Measurements from ENCODE around the gene ARL17B.
A peak's percentile ranks its signal among the peaks of the same experiment; 100 is the strongest.
"Not testable (repeated sequence)": the region's sequence is repeated elsewhere in the genome, so short reads cannot be mapped to it uniquely, and the experiment has no call there.

Gene ARL17B

DNA sequence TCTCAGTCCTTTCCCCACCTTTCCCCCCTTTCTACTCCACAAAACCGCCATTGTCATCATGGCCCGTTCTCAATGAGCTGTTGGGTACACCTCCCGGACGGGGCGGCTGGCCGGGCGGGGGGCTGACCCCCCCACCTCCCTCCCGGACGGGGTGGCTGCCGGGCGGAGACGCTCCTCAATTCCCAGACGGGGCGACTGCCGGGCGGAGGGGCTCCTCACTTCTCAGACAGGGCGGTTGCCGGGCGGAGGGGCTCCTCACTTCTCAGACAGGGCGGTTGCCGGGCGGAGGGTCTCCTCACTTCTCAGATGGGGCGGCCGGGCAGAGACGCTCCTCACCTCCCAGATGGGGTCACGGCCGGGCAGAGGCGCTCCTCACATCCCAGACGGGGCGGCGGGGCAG, 108.8 kb downstream of the ARL17B start:
- DNase-seq (ENCODE audit: low read depth in 2 of 2): not testable (repeated sequence)

DNA sequence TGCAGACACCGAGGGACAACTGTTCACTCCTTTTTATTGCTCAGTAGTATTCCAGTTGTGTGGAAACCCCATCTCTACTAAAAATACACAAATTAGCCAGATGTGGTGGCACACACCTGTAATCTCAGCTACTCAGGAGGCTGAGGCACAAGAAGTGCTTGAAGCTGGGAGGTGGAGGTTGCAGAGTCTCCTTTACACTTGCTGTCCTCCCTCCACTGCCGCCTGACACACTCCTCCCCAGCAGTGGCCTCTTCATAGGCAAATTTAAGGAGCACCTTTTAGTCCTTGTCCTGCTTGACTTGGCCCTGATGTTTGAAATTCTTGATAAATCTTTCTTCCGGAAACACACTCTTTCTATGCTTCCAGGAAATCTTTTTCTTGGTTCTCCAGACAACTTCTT, 112.4 kb downstream of the ARL17B start:
- not testable (repeated sequence) for DNase-seq (ENCODE audit: low read depth in 2 of 2)

DNA sequence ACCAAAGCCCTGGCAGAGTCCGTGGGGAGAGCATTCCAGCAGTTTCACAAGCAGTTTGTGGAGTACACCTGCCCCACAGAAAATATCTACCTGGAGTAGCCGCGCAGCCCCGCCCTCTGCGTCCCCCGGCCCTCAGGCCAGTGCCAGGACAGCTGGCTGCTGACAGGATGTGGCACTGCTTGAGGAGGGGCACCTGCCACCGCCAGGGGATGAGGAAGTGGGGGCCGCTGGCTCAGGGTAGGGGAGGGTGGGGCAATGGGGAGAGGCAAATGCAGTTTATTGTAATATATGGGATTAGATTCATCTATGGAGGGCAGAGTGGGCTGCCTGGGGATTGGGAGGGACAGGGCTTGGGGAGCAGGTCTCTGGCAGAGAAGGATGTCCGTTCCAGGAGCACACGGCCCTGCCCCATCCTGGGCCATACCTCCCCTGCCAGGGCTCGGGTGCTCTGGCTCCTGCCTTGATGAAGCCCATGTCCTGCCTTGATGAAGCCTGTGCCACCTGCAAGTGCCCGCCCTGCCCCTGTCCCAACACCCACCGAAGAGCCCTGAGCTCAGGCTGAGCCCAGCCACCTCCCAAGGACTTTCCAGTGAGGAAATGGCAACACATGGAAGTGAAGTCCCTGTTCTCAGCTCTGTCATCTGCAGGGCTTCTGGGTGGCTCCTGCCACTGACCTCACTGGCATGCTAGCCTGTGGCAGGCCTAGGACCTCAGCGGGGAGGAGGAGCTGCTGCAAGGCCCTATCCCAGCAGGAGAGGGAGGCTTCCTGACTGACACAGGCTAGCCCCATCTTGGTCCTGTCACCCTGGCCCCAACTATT, 116.4 kb downstream of the ARL17B start:
- DNase-seq (ENCODE audit: low read depth in 2 of 2): not testable (repeated sequence)

DNA sequence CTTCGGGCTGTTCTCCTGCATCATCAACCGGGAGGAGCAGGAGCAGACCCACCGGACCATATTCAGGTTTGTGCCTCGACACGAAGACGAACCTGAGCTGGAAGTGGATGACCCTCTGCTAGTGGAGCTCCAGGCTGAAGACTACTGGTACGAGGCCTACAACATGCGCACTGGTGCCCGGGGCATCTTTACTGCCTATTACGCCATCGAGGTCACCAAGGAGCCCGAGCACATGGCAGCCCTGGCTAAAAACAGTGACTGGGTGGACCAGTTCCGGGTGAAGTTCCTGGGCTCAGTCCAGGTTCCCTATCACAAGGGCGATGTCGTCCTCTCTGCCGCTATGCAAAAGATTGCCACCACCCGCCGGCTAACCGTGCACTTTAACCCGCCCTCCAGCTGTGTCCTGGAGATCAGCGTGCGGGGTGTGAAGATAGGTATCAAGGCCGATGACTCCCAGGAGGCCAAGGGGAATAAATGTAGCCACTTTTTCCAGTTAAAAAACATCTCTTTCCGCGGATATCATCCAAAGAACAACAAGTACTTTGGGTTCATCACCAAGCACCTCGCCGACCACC, 117.1 kb downstream of the ARL17B start:
- not testable (repeated sequence) for DNase-seq (ENCODE audit: low read depth in 2 of 2)

DNA sequence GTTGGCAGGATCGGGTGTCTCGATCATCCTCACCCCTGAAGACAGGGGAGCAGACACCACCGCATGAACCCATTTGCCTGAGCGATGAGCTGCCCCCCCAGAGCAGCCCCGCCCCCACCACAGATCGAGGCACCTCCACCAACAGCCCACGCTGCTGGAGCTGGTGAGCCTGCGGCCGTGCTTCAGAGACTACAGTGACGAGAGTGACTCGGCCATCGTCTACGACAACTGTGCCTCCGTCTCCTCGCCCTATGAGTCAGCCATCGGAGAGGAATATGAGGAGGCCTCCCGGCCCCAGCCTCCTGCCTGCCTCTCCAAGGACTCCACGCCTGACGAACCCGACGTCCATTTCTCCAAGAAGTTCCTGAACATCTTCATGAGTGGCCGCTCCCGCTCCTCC, 117.6 kb downstream of the ARL17B start:
- DNase-seq (ENCODE audit: low read depth in 2 of 2): not testable (repeated sequence)

DNA sequence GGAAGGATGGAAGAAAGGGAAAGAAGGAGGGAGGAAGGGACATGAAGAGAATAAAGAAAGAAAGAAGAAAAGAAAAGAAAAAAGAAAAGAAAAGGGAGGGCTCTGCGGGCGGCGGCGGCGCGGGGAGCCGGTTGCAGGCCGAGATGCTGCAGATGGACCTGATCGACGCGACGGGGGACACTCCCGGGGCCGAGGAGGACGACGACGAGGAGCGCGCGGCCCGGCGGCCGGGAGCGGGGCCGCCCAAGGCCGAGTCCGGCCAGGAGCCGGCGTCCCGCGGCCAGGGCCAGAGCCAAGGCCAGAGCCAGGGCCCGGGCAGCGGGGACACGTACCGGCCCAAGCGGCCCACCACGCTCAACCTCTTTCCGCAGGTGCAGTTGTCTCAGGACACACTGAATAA, 118.1 kb downstream of the ARL17B start:
- not testable (repeated sequence) for DNase-seq (ENCODE audit: low read depth in 2 of 2)

DNA sequence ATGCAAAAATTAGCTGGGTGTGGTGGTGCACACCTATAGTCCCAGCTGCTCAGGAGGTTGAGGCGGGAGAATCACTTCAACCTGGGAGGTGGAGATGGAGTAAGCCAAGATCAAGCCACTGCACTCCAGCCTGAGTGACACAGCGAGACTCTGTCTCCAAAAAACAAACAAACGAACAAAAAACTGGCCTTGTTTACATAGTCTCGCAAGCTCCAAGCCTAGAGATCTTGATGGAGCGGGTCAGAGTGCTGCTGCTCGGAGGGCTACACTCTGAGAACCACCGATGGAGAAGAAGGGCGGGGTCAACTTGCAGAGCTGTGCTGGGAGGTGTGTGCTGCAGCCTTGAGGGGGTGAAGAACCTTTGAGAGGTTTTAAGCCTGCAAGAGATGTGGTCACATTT, 130.2 kb downstream of the ARL17B start:
- not testable (repeated sequence) for DNase-seq (ENCODE audit: low read depth in 2 of 2)

DNA sequence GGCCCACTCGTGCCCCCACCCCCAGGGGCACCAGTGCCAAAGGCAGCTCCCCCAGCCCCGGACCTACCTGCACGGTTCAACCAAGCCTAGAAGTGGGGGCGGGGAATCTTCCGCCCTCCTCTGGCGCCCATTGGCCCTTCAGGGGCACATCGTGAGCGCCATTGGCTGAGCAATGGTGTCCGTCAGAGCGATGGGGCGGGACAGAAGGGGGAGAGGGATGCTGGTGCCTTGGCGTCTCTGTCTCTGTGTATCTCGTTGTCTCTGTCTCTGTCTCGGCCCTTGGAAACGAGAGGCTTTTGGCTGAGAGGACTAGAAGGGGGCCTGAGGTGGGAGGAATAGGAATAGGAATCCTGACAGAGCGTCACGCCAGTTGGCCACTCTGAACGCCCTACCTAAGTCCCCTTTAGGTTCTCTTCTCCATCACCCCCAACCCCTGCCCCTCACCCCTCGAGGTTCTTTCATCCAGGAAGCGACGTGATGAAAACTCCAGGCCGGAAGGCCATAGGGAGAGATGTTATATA, 136.2 kb downstream of the ARL17B start:
- peak; percentile 81 to 91 for DNase-seq (ENCODE audit: low read depth in 2 of 2)

DNA sequence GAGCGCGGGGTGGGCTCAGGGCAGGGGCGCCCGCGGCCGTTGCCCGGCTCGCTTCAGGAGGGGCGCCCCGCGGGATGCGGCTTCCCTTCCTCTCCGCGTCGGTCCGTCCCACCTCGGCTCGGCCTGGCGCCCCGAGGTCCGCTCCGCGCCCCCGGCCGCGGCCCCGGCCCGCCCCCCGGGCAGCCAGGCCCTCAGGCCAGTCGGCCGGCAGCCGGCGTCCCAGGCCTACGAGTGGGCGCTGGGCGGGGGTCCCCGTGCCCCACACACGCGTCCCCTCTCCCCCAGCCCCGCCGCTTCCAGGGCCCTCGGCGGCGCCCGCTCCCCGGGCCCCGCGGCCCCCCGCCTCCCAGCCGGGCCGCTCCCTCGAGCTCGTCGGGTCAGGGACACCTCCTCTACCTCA, 136.7 kb downstream of the ARL17B start:
- DNase-seq (ENCODE audit: low read depth in 2 of 2): not testable (repeated sequence)
